Cardiac muscle cell (in vitro differentiated cells and primary cell): Measurements from ENCODE around the gene SEZ6L2. TPM values are rescaled to one million over a fixed set of nuclear protein-coding genes. Genes with fewer than 3 reads are reported as not detected.
"Not testable (repeated sequence)": the region's sequence is repeated elsewhere in the genome, so short reads cannot be mapped to it uniquely, and the experiment has no call there.

ENCODE experiments used
- DNase-seq, 2 donors: peaks; one replicate each; pipeline versions ENCODE4 v3.0.0 to v3.0.0-alpha.2; 2010 to 2017; ENCODE audit warnings: low read depth in 1 of 2, low spot score in 1 of 2
- H3K27ac ChIP-seq: fragments of 200-600 bp; sonication (generic); 2 replicates; pipeline ENCODE4 v1.5.1; 2016
- H3K27me3 ChIP-seq: fragments of 200-600 bp; sonication (generic); 2 replicates; pipeline ENCODE4 v1.6.0; 2016; ENCODE audit warnings: control low read depth
- H3K36me3 ChIP-seq: fragments of 200-600 bp; sonication (generic); 2 replicates; pipeline ENCODE4 v1.5.1; 2016; ENCODE audit warnings: control low read depth
- H3K4me1 ChIP-seq: fragments of 200-600 bp; sonication (generic); 2 replicates; pipeline ENCODE4 v1.8.1; 2017; ENCODE audit warnings: low read depth, mild to moderate bottlenecking, mixed run types
- H3K4me3 ChIP-seq: fragments of 200-600 bp; sonication (generic); 2 replicates; pipeline ENCODE4 v1.5.1; 2016; ENCODE audit warnings: mild to moderate bottlenecking
- H3K9me3 ChIP-seq: fragments of 200-600 bp; sonication (generic); 2 replicates; pipeline ENCODE4 v1.5.1; 2017; ENCODE audit warnings: low read depth, mild to moderate bottlenecking, control low read depth
- polyA plus RNA-seq: library from polyadenylated mRNA; unstranded; fragments of >200 nt; fragmentation: Nextera tagmentation; extraction: Ambion mirVana; gene quantifications from 2 replicates; pipeline ENCODE4 v1.2.1, GENCODE V29; 2016
- total RNA-seq: library from RNA; depleted of rRNA; stranded (reverse); fragments of >200 nt; gene quantifications from 2 replicates; pipeline ENCODE4 v1.2.3, GENCODE V29; 2016
- TF ChIP-seq, protein P1 (sequence below): IDR thresholded peaks from 2 replicates; pipeline ENCODE4 v1.5.1; 2012; ENCODE audit warnings: low read depth, mild to moderate bottlenecking, low read length

Gene SEZ6L2
- total and polyA plus RNA-seq, 2 experiments from 2014 or later: 5.8 to 21.1 TPM

DNA sequence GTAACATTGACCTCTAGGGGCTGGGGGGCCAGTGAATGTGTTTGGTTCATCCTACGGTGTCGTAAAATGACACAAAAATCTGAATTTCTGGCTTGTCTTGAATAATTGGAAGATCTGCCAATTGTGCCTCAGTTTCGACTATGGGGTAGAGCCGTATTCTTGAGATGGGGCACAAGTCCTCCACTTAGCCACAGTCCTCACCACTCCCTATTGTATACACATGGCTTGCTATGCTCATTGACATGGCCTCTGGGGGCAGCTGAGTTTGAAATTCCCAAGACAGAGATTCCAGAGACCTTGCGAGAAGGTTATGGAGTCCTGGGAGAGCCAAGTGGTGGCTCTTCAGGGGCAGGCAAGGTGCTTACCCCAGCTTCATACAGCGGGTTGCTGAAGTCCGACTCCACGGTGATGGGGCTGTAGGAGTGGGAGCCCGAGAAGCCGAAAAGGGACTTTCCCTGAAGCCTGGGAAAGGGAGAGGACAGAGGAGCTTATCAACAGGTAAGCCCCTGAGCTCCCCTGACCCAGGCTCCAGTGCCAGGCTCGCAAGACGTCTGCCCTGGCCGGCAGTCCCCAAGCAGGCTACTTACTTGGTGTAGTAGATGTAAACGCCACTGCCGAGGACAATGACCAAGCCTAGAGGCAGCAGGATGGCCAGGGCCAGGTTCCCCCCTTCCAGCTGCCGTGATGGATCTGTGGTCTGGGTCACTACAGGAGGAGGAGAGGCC lies 27.4 kb downstream of the SEZ6L2 start:
- TF ChIP-seq, protein P1, sequence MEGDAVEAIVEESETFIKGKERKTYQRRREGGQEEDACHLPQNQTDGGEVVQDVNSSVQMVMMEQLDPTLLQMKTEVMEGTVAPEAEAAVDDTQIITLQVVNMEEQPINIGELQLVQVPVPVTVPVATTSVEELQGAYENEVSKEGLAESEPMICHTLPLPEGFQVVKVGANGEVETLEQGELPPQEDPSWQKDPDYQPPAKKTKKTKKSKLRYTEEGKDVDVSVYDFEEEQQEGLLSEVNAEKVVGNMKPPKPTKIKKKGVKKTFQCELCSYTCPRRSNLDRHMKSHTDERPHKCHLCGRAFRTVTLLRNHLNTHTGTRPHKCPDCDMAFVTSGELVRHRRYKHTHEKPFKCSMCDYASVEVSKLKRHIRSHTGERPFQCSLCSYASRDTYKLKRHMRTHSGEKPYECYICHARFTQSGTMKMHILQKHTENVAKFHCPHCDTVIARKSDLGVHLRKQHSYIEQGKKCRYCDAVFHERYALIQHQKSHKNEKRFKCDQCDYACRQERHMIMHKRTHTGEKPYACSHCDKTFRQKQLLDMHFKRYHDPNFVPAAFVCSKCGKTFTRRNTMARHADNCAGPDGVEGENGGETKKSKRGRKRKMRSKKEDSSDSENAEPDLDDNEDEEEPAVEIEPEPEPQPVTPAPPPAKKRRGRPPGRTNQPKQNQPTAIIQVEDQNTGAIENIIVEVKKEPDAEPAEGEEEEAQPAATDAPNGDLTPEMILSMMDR: no peak

DNA sequence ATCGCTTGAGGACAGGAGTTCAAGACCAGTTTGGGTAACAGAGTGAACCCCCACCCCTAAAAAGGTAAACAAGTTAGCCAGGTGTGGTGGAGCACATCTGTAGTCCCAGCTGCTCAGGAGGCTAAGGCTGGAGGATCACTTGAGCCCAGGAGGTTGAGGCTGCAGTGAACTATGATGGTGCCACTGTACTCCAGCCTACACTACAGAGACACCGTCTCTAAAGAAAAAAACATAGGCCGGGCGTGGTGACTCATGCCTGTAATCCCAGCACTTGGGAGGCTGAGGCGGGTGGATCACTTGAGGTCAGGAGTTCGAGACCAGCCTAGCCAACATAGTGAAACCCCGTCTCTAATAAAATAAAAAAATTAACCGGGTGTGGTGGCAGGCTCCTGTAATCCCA lies 30.3 kb downstream of the SEZ6L2 start:
- H3K4me1 ChIP-seq, H3K9me3 ChIP-seq, DNase-seq, H3K4me3 ChIP-seq, H3K36me3 ChIP-seq, H3K27me3 ChIP-seq, H3K27ac ChIP-seq: not testable (repeated sequence)

More for the DNA sequence above, 27.4 kb downstream of the SEZ6L2 start:
- H3K27ac ChIP-seq: no peak overlapping the region
- H3K36me3 ChIP-seq: no peaks in the 10 kb centered on the region
- no peak overlapping the region for H3K4me3 ChIP-seq
- no peak for DNase-seq
- H3K4me1 ChIP-seq: no peaks in the 10 kb centered on the region
- peaks cover 12% of the 10 kb centered on the region for H3K27me3 ChIP-seq
- no peaks in the 10 kb centered on the region for H3K9me3 ChIP-seq

DNA sequence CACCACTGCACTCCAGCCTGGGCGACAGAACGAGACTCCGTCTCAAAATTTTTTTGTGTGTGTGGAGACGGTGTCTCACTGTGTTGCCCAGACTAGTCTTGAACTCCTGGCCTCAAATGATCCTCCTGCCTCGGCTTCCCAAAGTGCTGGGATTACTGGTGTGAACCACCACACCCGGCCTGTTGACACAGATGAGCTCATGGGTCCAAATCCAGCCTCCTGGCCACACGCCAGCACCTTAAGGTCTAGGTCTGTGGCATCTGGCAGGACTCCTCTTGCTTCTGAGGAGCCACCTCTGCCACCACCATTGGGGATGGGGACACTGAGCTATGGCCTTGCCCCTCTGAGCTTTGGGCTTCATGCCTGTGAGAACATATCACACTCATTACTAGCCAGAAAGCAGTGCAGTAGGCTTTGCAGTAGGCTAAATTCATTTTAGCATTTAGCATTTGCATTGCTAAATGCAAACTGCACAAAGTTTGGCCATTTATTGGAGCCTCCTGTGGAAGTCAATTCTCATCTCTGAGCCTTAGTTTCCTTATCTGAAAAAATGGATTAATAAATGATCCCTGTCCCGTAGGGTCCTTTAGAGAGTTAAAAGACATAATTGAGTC lies 30.8 kb downstream of the SEZ6L2 start:
- TF ChIP-seq, protein P1: no peak
- no peak for DNase-seq
- no peaks in the 10 kb centered on the region for H3K4me1 ChIP-seq
- no peaks in the 10 kb centered on the region for H3K36me3 ChIP-seq
- no peak overlapping the region for H3K27ac ChIP-seq
- H3K4me3 ChIP-seq: no peak overlapping the region
- H3K27me3 ChIP-seq: no peaks in the 10 kb centered on the region
- H3K9me3 ChIP-seq: no peaks in the 10 kb centered on the region

DNA sequence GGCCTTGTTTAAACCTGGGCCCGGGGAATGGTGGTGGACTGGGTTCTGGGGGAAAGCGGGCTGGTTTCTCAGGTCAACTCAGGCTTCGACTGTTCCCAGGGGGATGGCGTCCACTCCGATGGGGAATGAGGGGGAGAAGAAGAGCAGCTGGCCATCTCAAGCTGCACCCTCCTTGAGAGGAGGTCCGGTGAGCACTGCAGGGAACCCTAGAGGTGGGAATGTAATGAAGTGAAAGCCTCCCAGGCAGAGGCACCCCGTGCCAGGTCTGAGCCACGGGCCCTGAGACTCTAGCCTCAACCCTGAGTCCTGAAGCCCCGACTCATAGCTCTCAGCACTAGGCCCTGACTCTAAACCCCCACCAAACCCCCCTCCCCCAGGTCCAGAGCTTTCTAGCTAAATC lies 35.1 kb downstream of the SEZ6L2 start:
- DNase-seq: no peak
- no peaks in the 10 kb centered on the region for H3K9me3 ChIP-seq
- TF ChIP-seq, protein P1: no peak
- no peaks in the 10 kb centered on the region for H3K4me1 ChIP-seq
- H3K36me3 ChIP-seq: no peaks in the 10 kb centered on the region
- H3K27me3 ChIP-seq: no peaks in the 10 kb centered on the region
- no peak overlapping the region for H3K4me3 ChIP-seq
- H3K27ac ChIP-seq: no peak overlapping the region

DNA sequence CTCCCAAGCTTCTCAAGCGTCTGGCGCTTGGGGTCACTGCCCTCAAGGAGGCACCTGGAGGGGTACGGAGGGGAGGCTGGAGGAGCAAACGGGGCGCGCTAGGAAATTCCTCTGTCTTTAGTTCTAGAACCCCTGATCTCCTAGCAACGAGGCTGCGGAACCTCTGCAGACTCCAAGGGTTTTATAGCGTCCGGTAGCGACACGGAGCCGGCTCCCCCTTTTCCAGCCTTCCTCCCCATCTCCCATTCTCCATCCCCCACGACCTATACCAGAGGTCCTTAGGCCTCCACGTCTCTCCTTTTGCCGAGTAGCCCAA lies 35.7 kb downstream of the SEZ6L2 start:
- H3K27ac ChIP-seq: peak overlapping the region; percentile 99
- no peaks in the 10 kb centered on the region for H3K4me1 ChIP-seq
- H3K4me3 ChIP-seq: no peak overlapping the region
- H3K27me3 ChIP-seq: no peaks in the 10 kb centered on the region
- no peaks in the 10 kb centered on the region for H3K9me3 ChIP-seq
- TF ChIP-seq, protein P1: no peak
- DNase-seq: no peak
- peaks cover 5% of the 10 kb centered on the region for H3K36me3 ChIP-seq

DNA sequence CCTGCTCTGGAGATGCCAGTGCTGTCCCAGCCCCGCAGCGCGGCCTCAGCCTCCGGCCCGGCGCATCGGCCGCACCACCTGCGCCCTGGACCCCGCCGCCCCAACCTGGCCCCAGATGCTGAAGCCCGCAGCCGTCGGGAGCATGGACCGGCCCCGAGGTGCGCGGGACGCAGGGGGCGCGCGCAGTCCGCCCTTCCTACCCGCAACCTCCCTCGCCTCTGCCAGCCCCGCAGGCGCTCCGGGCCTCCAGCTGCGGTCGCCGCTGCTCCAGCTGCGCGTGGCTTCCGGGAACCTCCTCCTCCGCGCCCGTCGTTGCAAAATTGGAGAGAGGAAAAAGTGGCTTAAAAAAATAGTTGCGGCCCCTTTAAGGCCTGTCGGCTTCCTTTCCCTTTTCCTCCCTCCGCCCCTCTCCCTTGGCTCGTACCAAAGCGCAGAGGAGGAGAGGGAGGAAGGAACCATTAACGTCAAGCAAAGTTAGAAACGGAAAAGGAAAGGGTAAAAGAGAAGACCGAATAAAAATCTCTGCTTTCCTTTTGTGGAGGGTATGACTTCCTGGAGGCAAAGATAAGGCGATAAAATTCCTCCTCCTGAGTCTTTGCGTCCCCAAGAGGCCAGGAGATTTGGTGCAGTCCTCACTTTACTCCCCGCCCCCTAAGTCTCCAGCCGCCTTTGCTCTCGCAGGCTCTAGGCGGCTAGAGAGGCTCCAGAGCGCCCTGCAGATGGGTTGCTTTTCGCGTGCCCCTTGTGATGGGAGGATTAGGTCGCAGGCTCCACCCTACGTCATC lies 36.3 kb downstream of the SEZ6L2 start, which contains the start of gene CDIPT:
Gene CDIPT (minus strand): TSS at position 343 of the 785 bp plus-strand sequence. CDS start 369 bp downstream, outside the sequence.
- peak; percentile 97 to 99 for DNase-seq
- peak within 1 kb of the TSS; percentile 99 for H3K27ac ChIP-seq

More for the DNA sequence above, 36.3 kb downstream of the SEZ6L2 start, which contains the start of gene CDIPT:
- Histone ChIP-seq H3K4me1 (no peaks in the 10 kb centered on the region), H3K4me3 (peak within 1 kb of the TSS; percentile 88), H3K36me3 (peaks cover 5% of the 10 kb centered on the region), H3K27me3 (no peaks in the 10 kb centered on the region), H3K9me3 (no peaks in the 10 kb centered on the region)
- TF ChIP-seq, protein P1: peak; percentile 51
